Chondrocyte (in vitro differentiated cells): ENCODE results near the gene ANKRD40. TPM values are rescaled to one million over a fixed set of nuclear protein-coding genes. Genes with fewer than 3 reads are reported as not detected.

Source experiments
- DNase-seq: peaks from one replicate; pipeline ENCODE4 v3.0.0; 2021; ENCODE audit warnings: mixed read lengths, low spot score
- H3K27ac Mint-ChIP-seq: one replicate; pipeline ENCODE4 v1.8.0; 2021; ENCODE audit warnings: mild to moderate bottlenecking, moderate library complexity, mixed read lengths; ENCODE audit not compliant: unreplicated experiment
- H3K27me3 Mint-ChIP-seq: 2 replicates; pipeline ENCODE4 v1.8.0; 2021; ENCODE audit warnings: low read depth, mixed read lengths
- H3K36me3 Mint-ChIP-seq: 2 replicates; pipeline ENCODE4 v1.8.0; 2021; ENCODE audit warnings: low read depth, mixed read lengths
- H3K4me1 Mint-ChIP-seq: 2 replicates; pipeline ENCODE4 v1.8.0; 2021; ENCODE audit warnings: low read depth, mild to moderate bottlenecking, mixed read lengths
- H3K4me3 Mint-ChIP-seq: one replicate; pipeline ENCODE4 v1.8.0; 2021; ENCODE audit warnings: mild to moderate bottlenecking, moderate library complexity, mixed read lengths; ENCODE audit not compliant: unreplicated experiment
- H3K9me3 Mint-ChIP-seq: 2 replicates; pipeline ENCODE4 v1.8.0; 2021; ENCODE audit warnings: low read depth, mixed read lengths
- total RNA-seq: library from RNA; stranded (reverse); gene quantifications from 3 replicates; pipeline ENCODE4 v1.2.1, GENCODE V29; 2021
- TF ChIP-seq, protein P1 (sequence below): fragments of 200-600 bp; sonication (generic); IDR thresholded peaks from 2 replicates; pipeline ENCODE4 v1.5.0; 2021; ENCODE audit warnings: antibody characterized with exemption, mild to moderate bottlenecking, moderate library complexity

The ANKRD40 gene
- total RNA-seq, 1 donor from 2014 or later: 36.1 TPM

DNA sequence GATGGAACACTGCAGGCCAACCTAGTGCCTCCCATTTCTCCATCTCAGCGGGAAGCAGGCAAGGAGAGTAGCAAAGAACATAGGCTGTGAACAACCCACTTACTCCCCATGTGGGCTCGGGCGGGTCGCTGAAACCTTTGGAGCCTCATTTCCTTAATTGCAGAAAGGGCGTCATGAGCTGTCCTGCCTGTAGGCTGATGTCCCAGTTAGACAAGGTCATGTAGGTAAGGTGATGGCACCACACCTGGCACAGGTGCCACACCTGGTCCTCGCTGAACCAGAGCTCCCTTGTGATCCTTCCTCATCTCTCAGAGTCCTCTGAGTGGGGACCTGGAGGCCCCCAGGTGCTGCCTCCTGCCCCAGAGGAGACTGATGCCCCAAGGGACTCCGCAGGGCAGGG is 50.1 kb downstream of the ANKRD40 start:
- DNase-seq: no peak
- Mint-ChIP-seq H3K9me3 (no peaks in the 10 kb centered on the region), H3K4me3 (no peak overlapping the region), H3K27me3 (no peaks in the 10 kb centered on the region), H3K4me1 (peaks cover 25% of the 10 kb centered on the region), H3K27ac (no peak overlapping the region), H3K36me3 (no peaks in the 10 kb centered on the region)
- TF ChIP-seq, protein P1, sequence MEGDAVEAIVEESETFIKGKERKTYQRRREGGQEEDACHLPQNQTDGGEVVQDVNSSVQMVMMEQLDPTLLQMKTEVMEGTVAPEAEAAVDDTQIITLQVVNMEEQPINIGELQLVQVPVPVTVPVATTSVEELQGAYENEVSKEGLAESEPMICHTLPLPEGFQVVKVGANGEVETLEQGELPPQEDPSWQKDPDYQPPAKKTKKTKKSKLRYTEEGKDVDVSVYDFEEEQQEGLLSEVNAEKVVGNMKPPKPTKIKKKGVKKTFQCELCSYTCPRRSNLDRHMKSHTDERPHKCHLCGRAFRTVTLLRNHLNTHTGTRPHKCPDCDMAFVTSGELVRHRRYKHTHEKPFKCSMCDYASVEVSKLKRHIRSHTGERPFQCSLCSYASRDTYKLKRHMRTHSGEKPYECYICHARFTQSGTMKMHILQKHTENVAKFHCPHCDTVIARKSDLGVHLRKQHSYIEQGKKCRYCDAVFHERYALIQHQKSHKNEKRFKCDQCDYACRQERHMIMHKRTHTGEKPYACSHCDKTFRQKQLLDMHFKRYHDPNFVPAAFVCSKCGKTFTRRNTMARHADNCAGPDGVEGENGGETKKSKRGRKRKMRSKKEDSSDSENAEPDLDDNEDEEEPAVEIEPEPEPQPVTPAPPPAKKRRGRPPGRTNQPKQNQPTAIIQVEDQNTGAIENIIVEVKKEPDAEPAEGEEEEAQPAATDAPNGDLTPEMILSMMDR: no peak

DNA sequence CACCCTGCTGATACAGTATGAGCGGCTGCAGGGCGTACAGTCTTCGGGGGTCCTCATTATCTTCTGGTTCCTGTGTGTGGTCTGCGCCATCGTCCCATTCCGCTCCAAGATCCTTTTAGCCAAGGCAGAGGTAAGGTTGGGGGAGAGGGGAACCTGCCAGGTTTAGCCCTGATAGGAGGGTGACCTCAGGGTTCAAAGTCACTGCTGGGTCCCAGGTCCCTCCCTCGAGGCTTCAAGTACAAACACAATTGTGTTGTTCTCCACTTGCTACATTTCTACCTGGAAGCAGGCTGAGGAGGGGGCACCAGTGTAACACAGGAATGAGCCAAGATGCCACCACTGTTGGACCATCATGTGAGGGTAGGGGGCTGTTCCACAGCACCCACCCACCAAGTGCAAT is 50.7 kb downstream of the ANKRD40 start:
- Mint-ChIP-seq H3K4me1 (peaks cover 22% of the 10 kb centered on the region), H3K27ac (no peak overlapping the region), H3K27me3 (no peaks in the 10 kb centered on the region), H3K4me3 (no peak overlapping the region), H3K9me3 (no peaks in the 10 kb centered on the region), H3K36me3 (no peaks in the 10 kb centered on the region)
- no peak for DNase-seq
- TF ChIP-seq, protein P1: no peak

DNA sequence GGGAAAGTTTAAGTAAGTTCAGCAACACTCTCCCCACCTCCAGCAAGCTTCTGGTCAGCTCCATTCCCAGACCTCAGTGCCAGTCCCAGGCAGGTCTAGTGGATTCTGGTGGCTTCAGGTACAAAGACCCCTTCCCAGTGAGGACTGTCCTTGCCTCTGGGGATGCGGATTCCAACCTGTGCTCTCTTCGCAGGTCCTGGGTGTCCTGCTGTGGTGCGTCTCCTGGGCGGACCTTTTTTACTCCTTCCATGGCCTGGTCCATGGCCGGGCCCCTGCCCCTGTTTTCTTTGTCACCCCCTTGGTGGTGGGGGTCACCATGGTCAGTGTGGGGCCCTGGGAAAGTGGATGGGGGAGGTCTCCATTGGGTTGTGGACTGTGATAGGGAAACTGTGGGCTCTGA is 51.2 kb downstream of the ANKRD40 start:
- Mint-ChIP-seq H3K27ac (no peak overlapping the region), H3K4me1 (peaks cover 16% of the 10 kb centered on the region), H3K27me3 (no peaks in the 10 kb centered on the region), H3K9me3 (no peaks in the 10 kb centered on the region), H3K36me3 (no peaks in the 10 kb centered on the region), H3K4me3 (no peak overlapping the region)
- no peak for DNase-seq
- TF ChIP-seq, protein P1: no peak

DNA sequence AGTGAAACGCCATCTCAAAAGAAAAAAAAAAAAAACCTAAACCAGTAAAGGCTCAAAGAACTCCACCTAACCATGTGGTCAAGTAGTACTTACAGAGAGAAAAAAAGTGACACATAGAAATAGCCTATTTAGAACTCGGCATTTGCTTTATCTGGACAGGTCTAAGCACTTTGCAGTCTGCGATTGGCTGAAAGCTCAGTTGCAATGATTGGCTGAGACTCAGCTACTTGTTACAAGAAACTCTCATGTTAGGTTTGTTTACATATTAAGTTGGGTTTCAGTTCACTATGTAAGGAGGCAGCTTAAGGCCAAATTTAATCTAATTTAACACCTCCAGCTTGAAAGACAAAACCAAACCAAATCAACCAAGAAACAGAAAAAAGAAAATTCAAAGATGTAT is 54.0 kb downstream of the ANKRD40 start:
- Mint-ChIP-seq H3K4me3 (no peak overlapping the region), H3K4me1 (no peaks in the 10 kb centered on the region), H3K27ac (no peak overlapping the region), H3K9me3 (no peaks in the 10 kb centered on the region), H3K36me3 (no peaks in the 10 kb centered on the region), H3K27me3 (no peaks in the 10 kb centered on the region)
- TF ChIP-seq, protein P1: no peak
- DNase-seq: no peak

DNA sequence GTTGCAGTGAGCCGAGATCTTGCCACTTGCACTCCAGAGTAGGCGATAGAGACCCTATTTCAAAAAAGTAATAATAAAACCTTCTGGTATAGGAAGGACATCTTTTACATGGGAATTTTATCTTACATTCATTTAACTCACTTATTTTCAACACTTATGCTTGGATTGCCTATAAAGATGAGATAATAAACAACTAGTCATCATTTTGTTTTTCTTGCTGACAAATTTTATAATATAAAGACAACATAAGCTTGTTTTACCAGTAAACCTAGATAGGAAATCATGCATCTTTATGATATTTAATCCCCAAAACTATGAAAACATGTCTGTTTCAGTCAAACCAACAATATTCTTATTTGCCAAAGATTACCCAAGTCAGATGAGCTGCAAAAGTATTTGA is 56.1 kb downstream of the ANKRD40 start:
- no peaks in the 10 kb centered on the region for H3K36me3 Mint-ChIP-seq
- no peak for DNase-seq
- no peaks in the 10 kb centered on the region for H3K4me1 Mint-ChIP-seq
- no peak overlapping the region for H3K27ac Mint-ChIP-seq
- TF ChIP-seq, protein P1: no peak
- H3K4me3 Mint-ChIP-seq: no peak overlapping the region
- H3K27me3 Mint-ChIP-seq: no peaks in the 10 kb centered on the region
- H3K9me3 Mint-ChIP-seq: no peaks in the 10 kb centered on the region
